Stomach (tissue), 4 donors: ENCODE data around the gene RASSF3.

Experiments used
- EP300 ChIP-seq: sonication (generic); formaldehyde crosslinking; IDR thresholded peaks from one replicate; pipeline ENCODE4 v1.6.1; 2017; ENCODE audit warnings: antibody characterized with exemption
- TF ChIP-seq, protein P1 (sequence below), 7 experiments: fragments of 450-650 bp in 4 of 7; fragments of 200-600 bp in 3 of 7; sonication (generic) in 3 of 7; IDR thresholded peaks; one replicate each; pipeline ENCODE4 v1.5.1; 2016 to 2019; ENCODE audit warnings: antibody characterized with exemption in 7 of 7, control low read depth in 2 of 7, mild to moderate bottlenecking in 1 of 7

DNA sequence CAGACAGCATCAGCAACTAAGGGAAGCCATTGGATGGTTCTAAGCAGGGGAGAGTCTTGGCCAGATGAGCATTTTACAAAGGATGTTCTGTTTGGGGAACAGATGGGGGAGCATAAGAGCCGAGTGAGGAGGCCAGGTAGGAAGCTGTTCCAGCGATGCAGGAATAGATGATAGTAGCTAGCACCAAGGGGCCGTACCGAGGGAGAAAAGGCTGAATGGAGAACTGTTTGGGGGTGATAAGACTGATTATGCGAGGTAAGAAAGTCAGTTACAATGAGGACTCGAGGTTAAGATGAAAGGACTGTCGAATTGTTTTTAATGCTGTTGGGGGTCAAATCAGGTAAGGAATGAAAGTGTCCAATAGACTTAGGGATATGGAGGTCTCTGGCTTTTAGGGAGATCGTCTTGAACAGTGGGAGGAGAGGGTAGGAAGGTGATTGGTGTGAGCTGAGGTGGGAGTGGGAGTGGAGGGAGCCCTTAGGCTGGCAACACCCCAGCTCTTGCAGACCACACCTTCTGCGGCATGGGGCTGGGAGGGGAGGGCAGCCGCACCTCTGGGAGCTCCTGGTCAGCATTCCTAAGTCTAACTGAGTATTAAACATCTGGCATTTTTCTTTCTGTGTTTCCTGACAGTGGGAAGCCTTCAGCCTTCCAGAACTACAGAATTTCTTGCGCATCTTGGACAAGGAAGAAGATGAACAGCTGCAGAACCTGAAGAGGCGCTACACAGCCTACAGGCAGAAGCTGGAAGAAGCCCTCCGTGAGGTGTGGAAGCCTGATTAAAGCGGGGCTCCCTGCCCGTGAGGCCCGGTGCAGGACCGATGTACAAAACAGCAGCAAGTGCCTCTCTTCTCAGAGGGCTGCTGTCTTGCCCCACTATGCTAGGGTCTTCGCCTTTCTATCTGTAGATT is 84.1 kb downstream of the RASSF3 start:
- TF ChIP-seq, protein P1, sequence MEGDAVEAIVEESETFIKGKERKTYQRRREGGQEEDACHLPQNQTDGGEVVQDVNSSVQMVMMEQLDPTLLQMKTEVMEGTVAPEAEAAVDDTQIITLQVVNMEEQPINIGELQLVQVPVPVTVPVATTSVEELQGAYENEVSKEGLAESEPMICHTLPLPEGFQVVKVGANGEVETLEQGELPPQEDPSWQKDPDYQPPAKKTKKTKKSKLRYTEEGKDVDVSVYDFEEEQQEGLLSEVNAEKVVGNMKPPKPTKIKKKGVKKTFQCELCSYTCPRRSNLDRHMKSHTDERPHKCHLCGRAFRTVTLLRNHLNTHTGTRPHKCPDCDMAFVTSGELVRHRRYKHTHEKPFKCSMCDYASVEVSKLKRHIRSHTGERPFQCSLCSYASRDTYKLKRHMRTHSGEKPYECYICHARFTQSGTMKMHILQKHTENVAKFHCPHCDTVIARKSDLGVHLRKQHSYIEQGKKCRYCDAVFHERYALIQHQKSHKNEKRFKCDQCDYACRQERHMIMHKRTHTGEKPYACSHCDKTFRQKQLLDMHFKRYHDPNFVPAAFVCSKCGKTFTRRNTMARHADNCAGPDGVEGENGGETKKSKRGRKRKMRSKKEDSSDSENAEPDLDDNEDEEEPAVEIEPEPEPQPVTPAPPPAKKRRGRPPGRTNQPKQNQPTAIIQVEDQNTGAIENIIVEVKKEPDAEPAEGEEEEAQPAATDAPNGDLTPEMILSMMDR (IDR thresholded peaks at IDR 0.05): no peak
- TF ChIP-seq EP300: no peak
